Pons (tissue), 1 donor: ENCODE data around the gene WDR76.
A peak's percentile ranks its signal among the peaks of the same experiment; 100 is the strongest.
"Not testable (repeated sequence)": the region's sequence is repeated elsewhere in the genome, so short reads cannot be mapped to it uniquely, and the experiment has no call there.

Experiments
- DNase-seq: peaks from one replicate; pipeline ENCODE4 v3.0.0-alpha.2; 2016; ENCODE audit warnings: low spot score

Gene WDR76

DNA sequence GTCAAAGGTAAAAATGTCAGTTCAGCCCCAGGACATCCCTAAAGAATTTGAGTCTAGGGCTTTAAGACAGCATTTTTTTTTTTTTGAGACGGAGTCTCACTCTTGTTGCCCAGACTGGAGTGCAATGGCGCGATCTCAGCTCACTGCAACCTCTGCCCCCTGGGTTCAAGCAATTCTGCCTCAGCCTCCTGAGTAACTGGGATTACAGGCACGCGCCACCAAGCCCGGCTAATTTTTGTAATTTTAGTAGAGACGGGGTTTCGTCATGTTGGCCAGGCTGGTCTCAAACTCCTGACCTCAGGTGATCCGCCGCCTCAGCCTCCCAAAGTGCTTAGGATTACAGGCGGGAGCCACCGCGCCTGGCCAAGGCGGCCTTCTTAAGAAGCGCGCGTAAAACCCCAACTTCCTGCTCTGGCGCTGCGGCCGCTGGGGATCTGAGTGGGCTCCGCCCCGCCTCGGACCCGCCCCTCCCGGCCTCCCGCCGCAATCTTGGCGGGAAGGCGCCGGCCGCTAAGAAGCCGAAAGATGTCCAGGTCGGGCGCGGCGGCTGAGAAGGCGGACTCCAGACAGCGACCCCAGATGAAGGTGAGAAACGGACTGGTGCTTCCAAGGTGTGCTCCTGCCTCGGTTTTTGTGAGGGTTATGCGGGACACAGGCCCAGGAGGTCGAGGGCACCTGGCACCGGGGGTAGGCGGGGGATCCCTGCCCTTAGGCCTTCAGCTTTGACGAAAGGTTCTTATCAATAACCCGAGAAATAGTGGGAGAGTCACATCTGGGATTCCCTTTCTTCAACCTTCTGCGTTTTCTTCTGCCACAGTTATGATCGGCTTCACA lies at the start of gene WDR76:
Gene WDR76, plus strand, starts transcription at position 495 of the 834 bp plus-strand sequence. Its CDS starts 31 bp downstream, at position 526.
- DNase-seq, result peak; percentile 43

DNA sequence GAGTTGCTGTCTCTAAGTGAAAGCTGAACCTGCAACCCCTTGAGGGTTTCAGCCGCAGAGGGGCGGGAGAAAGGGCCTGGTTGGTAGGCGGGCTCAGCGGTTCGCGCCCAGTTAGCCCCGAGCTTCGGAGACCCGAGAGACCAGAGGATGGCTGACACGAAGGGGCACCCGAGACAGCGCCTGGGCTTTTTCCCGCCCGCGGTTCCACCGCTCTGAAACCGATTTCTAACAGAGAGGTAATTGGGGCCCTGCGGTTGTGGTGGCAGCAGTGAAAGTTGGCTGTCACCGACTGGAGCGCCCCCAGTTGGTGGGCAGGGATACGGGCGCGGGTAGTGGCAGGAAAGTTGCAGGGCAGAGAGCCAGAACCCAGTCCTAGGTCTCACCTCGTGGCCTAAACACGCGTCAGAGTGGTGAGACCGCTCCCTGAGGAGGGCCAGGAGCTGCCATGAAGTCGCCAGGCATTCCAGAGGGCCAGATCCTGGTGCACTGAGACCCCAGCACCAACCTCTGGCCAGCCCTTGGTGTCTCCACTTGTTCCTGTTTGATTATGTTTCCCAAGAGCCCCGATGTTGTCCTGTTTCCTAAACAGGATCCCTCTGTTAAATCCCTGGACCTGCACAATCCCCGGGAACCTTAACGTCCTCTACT lies 49.4 kb upstream of the WDR76 start:
- peak; percentile 63 for DNase-seq

DNA sequence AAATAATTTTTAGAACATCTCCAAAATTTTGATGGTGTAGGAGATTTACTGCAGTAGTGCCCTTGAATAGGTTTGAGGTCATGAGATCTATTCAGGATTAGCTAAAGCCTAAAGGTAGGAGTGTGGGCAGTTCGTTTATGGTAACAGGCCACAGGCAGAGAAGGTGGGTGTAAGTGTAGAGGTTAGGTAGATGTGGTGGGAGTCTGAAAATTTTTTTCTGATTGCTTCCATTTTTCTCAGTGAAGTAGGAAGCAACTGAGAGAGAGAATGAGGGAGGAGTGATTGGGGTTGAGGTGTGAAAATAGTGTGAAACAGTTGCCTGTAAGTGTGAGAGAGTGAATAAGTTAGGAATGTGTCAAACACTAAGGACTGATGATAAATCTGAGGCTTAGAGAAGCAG lies 47.8 kb upstream of the WDR76 start:
- DNase-seq, result no peak

DNA sequence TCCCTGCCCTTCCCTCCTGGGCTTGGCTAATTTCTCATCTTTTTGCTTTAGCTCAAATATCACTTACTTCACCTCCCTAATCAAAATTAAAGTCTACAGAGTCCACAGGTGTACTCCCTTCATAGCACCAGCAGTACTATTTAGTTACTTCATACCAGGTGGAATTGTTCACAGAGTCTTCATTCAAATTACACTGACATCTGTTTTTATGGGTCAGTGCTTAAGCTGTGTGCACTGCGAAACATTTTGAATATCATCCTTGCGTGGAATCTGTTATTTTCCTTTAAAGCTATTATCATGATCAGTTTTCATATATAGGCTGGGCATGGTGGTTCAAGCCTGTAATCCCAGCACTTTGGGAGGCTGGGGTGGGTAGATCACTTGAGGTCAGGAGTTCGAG lies 37.4 kb upstream of the WDR76 start:
- DNase-seq, result no peak

DNA sequence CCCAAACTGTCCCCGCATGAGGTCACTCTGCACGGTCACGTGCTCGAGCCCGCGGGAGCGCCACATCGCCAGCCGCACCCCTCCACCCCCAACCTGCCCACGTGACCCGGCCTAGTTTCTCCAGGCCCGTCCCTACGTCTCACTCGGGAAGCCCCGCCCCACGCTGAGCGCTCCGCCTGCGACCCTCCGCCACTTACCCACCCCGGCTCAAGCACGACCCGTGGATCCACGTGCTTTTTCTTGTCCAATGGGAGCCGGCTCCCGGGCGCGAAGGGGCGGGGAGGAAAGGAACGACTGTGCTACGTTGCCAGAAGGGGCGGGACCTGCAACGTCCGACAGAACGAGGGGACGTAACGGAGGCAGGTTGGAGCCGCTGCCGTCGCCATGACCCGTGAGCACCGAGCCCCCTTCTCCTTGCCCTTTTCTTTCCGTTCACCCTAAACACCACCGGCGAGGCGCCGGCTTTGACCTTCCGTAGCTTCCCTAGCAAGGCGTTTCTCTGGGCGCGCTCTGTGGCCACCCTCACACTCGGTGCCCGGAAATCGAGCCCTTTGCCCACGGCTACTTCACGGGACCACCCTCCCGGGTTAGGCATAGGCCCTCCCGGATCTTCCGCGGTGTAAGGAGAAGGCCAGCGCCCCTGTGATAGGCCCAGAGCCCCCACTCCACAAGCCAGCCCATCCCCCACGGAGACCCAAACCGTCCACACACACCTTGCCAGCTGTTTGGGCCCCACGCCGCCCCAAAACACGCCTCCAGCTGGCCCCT lies 34.6 kb upstream of the WDR76 start, which contains the start of gene SERF2:
Gene SERF2, plus strand, starts transcription at position 328 of the 768 bp plus-strand sequence. Its CDS starts 57 bp downstream, at position 385.
- DNase-seq, result peak; percentile 99

DNA sequence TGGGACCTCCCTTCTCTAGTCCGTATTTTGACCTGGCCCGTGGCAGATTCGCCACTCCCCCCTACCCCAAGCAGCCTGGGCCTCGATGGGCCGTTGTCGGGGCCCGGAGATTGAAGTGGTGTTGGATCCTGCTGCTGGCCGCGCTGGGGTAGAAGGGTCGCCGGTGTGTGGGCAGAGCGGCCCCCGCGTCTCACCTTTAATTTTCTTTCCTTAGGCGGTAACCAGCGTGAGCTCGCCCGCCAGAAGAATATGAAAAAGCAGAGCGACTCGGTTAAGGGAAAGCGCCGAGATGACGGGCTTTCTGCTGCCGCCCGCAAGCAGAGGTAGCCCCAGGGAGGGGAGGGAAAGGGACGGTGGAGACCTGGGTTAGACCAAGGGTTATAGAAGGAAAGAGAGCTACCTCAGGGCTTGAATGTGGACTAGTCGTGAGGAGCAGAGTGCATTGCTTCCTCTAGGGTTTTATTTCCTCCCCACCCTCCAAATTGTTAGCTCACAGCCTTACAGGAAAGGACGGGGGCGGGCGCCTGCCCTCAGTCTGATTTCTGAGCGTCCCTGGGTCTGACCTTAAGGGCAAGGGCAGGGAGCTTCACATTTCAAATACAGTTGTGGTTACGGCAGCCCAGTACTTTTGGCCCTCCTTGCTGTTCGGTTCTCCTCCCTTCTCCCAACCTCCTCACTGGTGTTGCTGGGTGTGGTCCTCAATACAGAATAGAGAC lies 33.9 kb upstream of the WDR76 start:
- no peak for DNase-seq

DNA sequence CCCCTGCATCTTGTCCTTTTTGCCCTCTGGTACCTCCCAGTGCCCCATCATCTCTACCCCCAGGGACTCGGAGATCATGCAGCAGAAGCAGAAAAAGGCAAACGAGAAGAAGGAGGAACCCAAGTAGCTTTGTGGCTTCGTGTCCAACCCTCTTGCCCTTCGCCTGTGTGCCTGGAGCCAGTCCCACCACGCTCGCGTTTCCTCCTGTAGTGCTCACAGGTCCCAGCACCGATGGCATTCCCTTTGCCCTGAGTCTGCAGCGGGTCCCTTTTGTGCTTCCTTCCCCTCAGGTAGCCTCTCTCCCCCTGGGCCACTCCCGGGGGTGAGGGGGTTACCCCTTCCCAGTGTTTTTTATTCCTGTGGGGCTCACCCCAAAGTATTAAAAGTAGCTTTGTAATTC lies 33.2 kb upstream of the WDR76 start:
- DNase-seq, result no peak

DNA sequence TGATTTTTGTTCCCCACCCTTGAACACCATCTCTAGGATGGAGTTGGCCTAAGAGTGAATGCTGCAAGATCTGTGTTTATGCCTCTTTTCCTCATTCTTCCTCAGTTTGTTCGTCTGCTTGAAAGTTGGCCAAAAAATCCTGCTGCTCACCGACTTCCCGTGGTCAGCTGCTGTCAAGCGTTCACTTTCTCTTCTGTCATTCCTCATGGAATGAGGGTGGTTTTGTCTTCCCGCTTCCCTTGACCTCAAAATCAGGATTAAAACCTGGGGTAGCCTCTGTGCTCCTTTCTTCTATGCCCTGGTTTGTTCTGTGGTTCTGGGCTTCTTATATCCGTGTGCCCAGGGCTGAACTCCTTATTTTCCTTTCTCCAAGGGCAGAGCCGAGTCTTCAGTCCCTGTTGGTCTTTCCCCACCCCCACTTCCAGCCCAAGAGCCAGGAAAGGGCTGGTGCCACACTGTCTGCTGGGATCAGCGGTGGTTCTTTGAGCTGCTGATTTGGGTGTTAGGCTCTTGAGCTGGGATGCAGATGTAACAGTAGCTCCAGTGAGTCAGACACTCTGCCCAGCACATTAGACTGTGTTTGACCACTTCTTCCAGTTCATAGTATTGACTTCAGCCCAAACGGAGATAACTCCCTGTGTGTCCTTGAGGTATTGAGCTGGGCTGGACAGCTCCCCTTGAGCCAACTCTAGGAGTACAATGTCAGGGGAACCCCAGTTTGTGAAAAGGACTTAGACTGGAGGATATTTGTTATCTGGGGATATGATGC lies 32.3 kb upstream of the WDR76 start:
- no peak for DNase-seq

DNA sequence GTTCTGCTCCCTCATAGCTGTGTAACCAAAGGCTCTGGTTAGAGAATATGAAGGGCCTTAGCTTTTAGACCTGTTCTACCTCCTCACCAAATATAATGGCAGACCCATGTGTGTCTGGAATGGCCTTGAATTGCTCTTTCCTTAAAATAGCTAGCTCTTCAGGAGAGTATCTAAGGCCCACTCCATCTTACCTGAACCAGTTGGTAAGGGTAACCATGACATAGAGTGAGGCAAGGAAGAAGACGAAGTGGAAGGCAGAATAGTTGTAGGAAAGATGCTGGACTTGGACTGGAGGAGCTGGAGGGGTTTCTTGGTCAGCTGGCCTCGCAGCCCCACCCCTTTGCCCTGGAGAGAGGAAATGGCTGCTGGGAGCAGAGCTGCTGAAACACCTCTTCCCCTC lies 31.6 kb upstream of the WDR76 start:
- no peak for DNase-seq

DNA sequence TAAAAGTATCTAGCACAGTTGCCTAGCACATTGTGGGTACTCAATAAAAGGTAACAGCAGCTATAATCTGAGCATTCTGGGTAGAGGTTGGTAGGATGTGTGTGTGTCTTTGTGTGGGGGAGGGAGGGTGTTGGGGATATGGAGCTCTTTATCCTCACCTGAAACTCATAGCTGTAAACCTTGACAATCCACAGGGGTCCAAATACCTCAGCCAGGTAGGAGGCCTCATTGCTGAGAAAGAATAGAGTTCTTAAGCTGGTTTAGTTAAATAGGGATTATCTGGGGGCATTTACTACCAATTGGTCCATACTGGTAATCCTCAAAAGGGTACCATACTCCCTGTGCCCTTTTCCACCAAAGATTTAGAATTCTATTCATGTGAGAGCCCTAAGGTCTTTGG lies 30.8 kb upstream of the WDR76 start:
- DNase-seq, result no peak

DNA sequence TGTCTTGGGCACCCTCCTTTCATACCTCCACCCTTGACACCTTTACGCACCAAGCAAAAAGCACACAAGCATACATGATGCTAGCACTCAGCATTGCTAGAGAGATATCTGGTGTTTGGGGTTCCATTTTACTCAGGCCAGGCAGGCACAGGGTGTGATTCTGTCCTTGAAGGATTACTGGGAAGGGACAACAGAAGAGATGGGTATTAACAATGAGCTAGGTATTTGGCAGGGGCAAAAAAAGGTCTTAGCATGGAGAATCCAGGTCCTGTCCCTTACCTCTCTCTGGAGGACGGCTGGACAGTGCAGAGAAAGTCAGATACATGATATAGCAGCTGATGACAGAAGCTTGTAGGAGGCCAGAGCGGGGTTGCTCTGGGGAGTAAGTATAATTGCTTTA lies 30.2 kb upstream of the WDR76 start:
- DNase-seq, result no peak

DNA sequence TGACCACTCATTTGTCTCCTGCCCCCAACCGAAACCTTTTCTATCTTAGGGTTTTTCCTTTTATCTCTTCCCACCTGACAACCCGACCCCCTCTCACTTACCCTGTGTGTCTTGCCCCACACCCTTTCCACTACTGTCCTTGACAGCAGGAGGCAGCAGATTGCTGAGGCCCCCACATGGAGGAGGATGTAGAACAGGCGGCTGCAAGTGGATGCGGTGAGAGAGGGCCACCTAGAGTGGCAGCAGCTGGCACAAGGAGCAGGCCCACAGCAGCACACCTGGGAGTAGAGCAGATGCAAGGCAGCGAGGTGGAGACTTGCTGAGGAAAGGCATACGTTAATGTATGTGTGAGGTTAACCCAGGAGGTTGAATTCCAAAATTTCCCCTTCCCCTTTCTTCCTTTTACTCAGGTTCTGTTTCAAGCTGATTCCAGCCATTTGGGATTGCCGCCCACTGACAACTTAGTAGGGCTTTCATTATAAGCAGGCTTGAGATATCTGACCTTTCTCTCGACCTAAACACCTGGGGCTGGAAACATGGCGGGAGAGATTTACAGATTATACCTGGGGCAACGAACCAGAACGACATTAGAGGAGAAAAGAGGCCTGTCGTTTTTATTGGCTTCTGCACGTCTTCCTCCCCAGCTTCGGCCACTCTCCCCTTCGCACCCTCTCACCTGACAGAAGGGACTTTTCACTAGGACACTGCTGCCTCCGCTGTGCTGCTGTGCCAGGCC lies 27.4 kb upstream of the WDR76 start:
- DNase-seq, result no peak

DNA sequence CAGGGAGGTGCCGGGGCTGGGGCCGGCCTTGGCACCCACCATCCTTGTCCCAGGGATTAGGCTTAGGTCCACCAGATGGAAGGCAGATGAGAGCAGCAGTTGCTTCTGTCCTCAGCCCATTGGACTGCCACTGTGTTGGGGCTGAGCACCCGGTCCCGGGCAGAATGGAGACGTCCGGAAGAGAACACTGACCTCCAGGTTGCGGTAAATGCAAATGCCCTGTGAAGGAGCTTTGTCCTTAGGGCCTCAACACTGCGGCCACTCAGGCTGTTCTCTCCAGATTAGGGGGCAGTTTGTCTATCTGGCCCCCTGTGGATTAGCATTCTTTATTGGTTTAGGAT lies 26.9 kb upstream of the WDR76 start, which contains the start of gene SERINC4:
Gene SERINC4, minus strand, starts transcription at position 276 of the 341 bp plus-strand sequence. Its CDS starts 234 bp downstream, at position 42.
- no peak for DNase-seq

DNA sequence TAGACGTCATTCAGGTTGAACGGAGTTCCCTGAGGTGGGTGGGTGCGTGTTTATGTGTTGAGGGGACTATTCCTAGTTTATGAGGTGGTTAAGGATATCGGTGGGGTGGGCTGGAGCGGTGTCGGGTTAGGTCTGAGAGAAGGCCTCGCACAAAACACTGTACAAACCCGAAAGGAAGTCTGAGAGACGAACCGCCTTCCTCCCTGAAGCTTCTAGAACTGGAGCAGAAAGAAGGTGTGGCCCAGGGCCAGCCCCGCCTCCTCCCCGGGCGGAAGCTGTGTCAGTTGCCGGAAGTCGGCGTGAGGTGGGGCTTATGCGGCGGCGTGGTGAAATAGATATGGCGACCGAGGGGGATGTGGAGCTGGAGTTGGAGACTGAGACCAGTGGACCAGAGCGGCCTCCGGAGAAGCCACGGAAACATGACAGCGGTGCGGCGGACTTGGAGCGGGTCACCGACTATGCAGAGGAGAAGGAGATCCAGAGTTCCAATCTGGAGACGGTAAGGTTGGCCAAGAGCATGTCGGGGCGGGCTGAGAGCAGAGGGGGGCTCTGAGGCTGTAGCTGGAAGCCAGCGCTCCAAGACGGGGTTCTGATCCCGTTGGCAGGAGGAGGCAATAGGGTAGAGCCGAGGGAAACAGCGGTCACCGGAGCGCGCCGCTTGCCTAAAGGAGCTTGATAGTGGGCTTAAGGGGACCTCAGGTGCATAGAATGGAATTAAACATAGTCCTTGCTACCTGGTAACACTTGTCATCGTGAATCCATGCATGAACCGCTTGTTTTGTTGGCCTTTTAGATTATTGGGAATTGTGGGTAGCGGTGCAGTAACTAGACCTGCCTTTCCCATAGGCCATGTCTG lies 26.3 kb upstream of the WDR76 start, which contains the start of gene HYPK:
Gene HYPK, plus strand, starts transcription at position 314 of the 856 bp plus-strand sequence. Its CDS starts 24 bp downstream, at position 338.
- DNase-seq, result peak; percentile 94

DNA sequence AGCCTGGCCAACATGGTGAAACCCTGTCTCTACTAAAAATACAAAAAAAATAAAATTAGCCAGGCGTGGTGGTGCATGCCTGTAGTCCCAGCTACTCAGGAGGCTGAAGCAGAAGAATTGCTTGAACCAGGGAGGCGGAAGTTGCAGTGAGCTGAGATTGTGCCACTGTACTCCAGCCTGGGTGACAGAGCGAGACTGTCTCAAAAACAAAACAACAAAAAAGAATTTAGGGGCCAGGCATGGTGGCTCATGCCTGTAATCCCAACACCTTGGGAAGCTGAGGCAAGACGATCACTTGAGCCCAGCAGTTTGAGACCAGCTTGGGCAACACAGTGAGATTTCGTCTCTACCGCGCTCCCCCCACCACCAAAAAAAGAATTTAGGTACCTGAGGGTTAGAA lies 24.1 kb upstream of the WDR76 start:
- not testable (repeated sequence) for DNase-seq

DNA sequence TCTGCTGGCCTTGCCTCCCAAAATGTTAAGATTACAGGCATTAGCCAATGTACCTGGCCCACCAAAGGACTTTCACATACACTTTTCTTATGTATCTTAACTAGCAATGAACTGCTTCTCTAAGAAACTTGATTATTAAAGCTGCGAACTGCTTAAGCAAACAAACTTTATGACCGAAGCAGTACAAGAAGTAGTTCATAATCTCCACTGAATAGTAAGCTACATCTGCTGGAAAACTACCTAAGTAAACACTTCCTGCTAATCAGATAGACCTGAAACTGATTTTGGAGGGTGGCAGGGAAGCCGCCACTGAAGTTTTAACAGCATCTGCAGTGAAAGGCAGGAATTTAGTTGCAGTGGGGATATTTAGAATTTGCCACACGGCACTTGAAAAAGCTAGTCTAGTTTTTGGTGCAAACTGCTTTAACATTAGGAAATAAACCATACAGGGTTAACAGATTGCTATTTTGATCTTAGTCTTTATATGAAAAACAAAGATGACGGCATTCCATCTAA lies 18.3 kb upstream of the WDR76 start:
- DNase-seq, result no peak

DNA sequence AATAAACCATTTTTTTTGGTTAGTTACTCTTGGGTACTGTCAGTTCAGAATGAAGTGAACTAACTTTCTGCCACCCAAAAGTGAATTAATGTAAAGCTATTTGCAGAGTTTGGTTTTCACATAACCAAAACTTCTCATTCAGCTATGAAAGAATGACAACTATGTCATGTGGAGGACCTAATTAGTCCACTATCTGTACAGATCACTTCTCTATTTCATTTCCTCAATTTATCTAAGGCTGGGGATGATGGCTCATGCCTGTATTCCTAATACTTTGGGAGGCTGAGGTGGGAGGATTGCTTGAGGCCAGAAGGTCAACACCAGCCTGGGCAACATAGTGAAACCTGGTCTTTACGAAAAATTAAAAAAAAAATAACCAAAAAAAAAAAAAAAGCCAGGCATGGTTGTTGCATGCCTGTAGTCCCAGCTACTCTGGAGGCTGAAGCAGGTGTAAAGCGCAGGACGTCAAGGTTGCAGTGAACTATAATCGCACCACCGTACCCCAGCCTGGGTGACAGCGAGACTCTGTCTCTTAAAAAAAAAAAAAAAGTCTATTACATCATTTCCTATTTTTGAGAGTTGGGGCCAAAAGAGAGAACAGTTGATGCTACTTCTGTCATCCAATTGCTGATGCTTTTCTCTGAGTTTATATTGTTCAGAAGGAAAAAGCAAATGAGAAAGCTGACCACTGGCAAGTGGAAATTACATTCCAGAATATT lies 17.7 kb upstream of the WDR76 start:
- no peak for DNase-seq

DNA sequence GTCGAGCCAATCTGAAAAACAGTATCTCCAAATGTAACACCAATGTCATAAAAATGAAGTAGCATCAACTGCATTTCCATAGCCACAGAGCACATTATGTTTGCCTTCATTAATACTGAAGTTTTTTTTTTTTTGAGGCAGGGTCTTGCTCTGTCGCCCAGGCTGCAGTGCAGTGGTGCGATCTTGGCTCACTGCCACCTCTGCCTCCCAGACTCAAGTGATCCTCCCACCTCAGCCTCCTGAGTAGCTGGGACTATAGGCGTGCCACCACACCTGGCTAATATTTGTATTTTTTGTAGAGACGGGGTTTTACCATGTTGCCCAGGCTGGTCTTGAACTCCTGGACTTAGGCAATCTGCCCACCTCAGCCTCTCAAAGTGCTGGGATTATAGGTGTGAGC lies 11.7 kb upstream of the WDR76 start:
- not testable (repeated sequence) for DNase-seq
